Coronary artery (tissue), 2 donors: ENCODE measurements around the gene SUPT6H.

Source experiments
- DNase-seq: peaks from one replicate; pipeline ENCODE4 v3.0.0-alpha.2; 2017; ENCODE audit warnings: low spot score
- H3K27ac ChIP-seq, 2 donors: fragments of 200-600 bp; sonication (generic); one replicate each; pipeline ENCODE4 v1.5.1; 2016 to 2019
- H3K4me3 ChIP-seq: fragments of 200-600 bp; sonication (generic); 2 replicates; pipeline ENCODE4 v1.5.1; 2016; ENCODE audit warnings: mild to moderate bottlenecking, moderate library complexity
- TF ChIP-seq, protein P1 (sequence below): fragments of 200-600 bp; sonication (generic); IDR thresholded peaks from one replicate; pipeline ENCODE4 v1.5.1; 2019; ENCODE audit warnings: antibody characterized with exemption

The SUPT6H gene

DNA sequence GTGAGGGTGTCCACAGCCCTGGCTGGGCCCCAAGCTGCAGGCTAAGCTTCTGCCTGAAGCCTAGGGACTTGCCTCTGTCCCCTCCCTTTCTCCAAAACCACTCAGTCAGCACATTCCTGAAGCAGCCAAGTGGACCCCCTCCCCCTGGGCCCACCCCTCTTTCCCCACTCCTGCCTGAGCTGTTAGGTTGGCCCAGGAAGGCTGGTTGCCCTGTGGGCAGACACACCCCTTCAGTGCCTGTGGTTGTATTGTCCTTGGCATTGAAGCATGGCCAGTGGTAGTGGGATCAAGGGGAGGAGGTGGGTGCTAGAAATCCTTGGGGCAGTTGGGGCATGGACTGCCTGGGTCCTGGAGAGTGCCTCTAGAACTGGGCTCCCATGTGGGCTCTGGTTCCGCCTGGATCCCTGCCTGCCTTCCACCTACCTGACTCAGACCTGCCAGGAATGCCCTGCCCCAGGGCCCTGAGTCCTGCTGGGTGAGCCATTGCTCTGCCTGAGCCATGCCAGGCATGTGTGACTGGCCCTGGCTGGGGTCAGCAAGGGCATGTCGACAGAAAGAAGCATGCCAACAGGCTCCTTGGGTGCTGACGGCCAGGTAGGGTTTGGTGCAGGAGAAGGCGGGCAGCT lies 83.9 kb downstream of the SUPT6H start:
- H3K27ac ChIP-seq, result peak overlapping the region; percentile 85 to 90
- no peak for DNase-seq
- TF ChIP-seq, protein P1, sequence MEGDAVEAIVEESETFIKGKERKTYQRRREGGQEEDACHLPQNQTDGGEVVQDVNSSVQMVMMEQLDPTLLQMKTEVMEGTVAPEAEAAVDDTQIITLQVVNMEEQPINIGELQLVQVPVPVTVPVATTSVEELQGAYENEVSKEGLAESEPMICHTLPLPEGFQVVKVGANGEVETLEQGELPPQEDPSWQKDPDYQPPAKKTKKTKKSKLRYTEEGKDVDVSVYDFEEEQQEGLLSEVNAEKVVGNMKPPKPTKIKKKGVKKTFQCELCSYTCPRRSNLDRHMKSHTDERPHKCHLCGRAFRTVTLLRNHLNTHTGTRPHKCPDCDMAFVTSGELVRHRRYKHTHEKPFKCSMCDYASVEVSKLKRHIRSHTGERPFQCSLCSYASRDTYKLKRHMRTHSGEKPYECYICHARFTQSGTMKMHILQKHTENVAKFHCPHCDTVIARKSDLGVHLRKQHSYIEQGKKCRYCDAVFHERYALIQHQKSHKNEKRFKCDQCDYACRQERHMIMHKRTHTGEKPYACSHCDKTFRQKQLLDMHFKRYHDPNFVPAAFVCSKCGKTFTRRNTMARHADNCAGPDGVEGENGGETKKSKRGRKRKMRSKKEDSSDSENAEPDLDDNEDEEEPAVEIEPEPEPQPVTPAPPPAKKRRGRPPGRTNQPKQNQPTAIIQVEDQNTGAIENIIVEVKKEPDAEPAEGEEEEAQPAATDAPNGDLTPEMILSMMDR, result no peak
- peak overlapping the region; percentile 73 for H3K4me3 ChIP-seq

DNA sequence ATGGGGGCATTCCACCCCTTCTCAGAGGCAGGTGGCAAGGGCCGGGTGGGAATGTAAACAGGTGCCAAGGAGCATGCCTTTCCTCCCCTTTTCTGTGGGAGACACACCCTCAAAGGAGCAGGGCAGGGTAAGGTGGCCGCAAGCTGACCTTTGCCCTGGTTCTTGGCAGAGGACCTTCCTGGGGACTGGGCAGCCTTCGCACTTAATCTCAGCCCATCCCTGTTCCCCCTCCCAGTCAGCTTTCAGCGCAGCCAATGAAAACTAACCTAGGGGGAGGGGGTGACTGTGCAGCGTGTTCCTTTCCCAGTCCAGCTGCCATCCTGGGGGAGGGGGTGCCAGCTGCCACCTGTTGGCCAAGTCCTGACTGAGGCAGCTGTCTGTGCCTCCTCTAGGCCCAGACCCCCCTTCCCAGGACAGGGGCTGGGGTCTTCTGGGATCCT lies 84.6 kb downstream of the SUPT6H start:
- no peak for DNase-seq
- TF ChIP-seq, protein P1, result no peak
- Histone ChIP-seq H3K27ac (peak overlapping the region; percentile 15 to 90), H3K4me3 (no peak overlapping the region)

GRCh38 chr17:28747051-28747691 lies 85.2 kb downstream of the SUPT6H start:
- no peak overlapping the region for H3K4me3 ChIP-seq
- TF ChIP-seq, protein P1, result no peak
- peak overlapping the region; percentile 15 to 90 for H3K27ac ChIP-seq
- no peak for DNase-seq

- Histone ChIP-seq H3K27ac (peak overlapping the region in 1 of 2 donors; percentile 90), H3K4me3 (no peak overlapping the region)
- TF ChIP-seq, protein P1, result no peak
- DNase-seq, result no peak
These were observed 86.1 kb downstream of the SUPT6H start for GRCh38 chr17:28747801-28748750.

- Histone ChIP-seq H3K4me3 (no peak overlapping the region), H3K27ac (peak overlapping the region in 1 of 2 donors; percentile 17)
- TF ChIP-seq, protein P1, result no peak
- no peak for DNase-seq
These were observed 87.0 kb downstream of the SUPT6H start for GRCh38 chr17:28748852-28749515.

GRCh38 chr17:28749516-28750177 lies 87.6 kb downstream of the SUPT6H start:
- TF ChIP-seq, protein P1, result no peak
- DNase-seq, result no peak
- no peak overlapping the region for H3K4me3 ChIP-seq
- peak overlapping the region in 1 of 2 donors; percentile 17 for H3K27ac ChIP-seq
